Suprapubic skin (tissue), 4 donors: ENCODE data around the gene VWA5B2. TPM values are rescaled to one million over a fixed set of nuclear protein-coding genes. Genes with fewer than 3 reads are reported as not detected.

Experiments used
- DNase-seq, 2 donors: peaks; one replicate each; pipeline ENCODE4 v3.0.0-alpha.2; 2019; ENCODE audit warnings: low spot score in 2 of 2
- H3K27ac ChIP-seq: fragments of 200-600 bp; sonication (generic); one replicate; pipeline ENCODE4 v1.5.1; 2019
- H3K27me3 ChIP-seq: fragments of 200-600 bp; sonication (generic); one replicate; pipeline ENCODE4 v1.5.1; 2019
- H3K36me3 ChIP-seq: fragments of 200-600 bp; sonication (generic); one replicate; pipeline ENCODE4 v1.5.1; 2019
- H3K4me1 ChIP-seq: fragments of 200-600 bp; sonication (generic); one replicate; pipeline ENCODE4 v1.5.1; 2019
- H3K4me3 ChIP-seq: fragments of 200-600 bp; sonication (generic); one replicate; pipeline ENCODE4 v1.5.1; 2019; ENCODE audit warnings: mild to moderate bottlenecking
- H3K9me3 ChIP-seq: fragments of 200-600 bp; sonication (generic); one replicate; pipeline ENCODE4 v1.5.1; 2019
- CTCF ChIP-seq, 2 donors: fragments of 200-600 bp in 1 of 2; fragments of 450-650 bp in 1 of 2; sonication (generic) in 1 of 2; IDR thresholded peaks; one replicate each; pipeline ENCODE4 v1.5.1; 2016 to 2019; ENCODE audit warnings: antibody characterized with exemption in 2 of 2, mild to moderate bottlenecking in 1 of 2, moderate library complexity in 1 of 2
- EP300 ChIP-seq: sonication (generic); formaldehyde crosslinking; IDR thresholded peaks from one replicate; pipeline ENCODE4 v1.6.1; 2017; ENCODE audit warnings: antibody characterized with exemption
- POLR2A ChIP-seq, 2 donors: fragments of 450-650 bp; IDR thresholded peaks; one replicate each; pipeline ENCODE4 v1.6.1; 2017; ENCODE audit warnings: antibody characterized with exemption in 2 of 2, mild to moderate bottlenecking in 2 of 2, moderate library complexity in 2 of 2
- POLR2AphosphoS5 ChIP-seq, 3 donors: sonication (generic); formaldehyde crosslinking; IDR thresholded peaks; one replicate each; pipeline ENCODE4 v1.6.1; 2017; ENCODE audit warnings: antibody characterized with exemption in 3 of 3
- WGBS: methylation state at CpG from one replicate; pipeline ENCODE4 v1.1.5; 2018; 5-methylcytosine and 5-hydroxymethylcytosine counted together
- total RNA-seq, 4 donors: library from RNA; depleted of rRNA; stranded (reverse); fragments of >200 nt; gene quantifications; one replicate each; pipeline ENCODE4 v1.1.0, GENCODE V29; 2016

The VWA5B2 gene
- total RNA-seq, 4 donors from 2014 or later: 0.24 TPM; not detected in 3

- peaks cover 25% of the 10 kb centered on the region for H3K4me1 ChIP-seq
- H3K9me3 ChIP-seq: no peaks in the 10 kb centered on the region
- H3K36me3 ChIP-seq: no peaks in the 10 kb centered on the region
- WGBS: 33% methylated on average over 10 of the region's 79 CpGs
- TF ChIP-seq CTCF (IDR thresholded peaks at IDR 0.05) (no peak), EP300 (no peak), POLR2A (IDR thresholded peaks at IDR 0.05) (no peak), POLR2AphosphoS5 (IDR thresholded peaks at IDR 0.05) (no peak)
- H3K4me3 ChIP-seq: peak overlapping the region; percentile 53
- H3K27ac ChIP-seq: no peak overlapping the region
- peaks cover 53% of the 10 kb centered on the region for H3K27me3 ChIP-seq
- no peak for DNase-seq
Measured at GRCh38 chr3:184230603-184231528, 1.5 kb downstream of the VWA5B2 start.

GRCh38 chr3:184231671-184232070 lies 2.3 kb downstream of the VWA5B2 start:
- Histone ChIP-seq H3K4me1 (peaks cover 25% of the 10 kb centered on the region), H3K4me3 (no peak overlapping the region), H3K36me3 (no peaks in the 10 kb centered on the region), H3K9me3 (no peaks in the 10 kb centered on the region), H3K27me3 (peaks cover 53% of the 10 kb centered on the region), H3K27ac (no peak overlapping the region)
- TF ChIP-seq CTCF (IDR thresholded peaks at IDR 0.05): no peak
- TF ChIP-seq POLR2AphosphoS5 (IDR thresholded peaks at IDR 0.05): no peak
- TF ChIP-seq POLR2A (IDR thresholded peaks at IDR 0.05): no peak
- no peak for TF ChIP-seq EP300
- DNase-seq: no peak
- 71% methylated on average over 3 of the region's 3 CpGs for WGBS

- no peaks in the 10 kb centered on the region for H3K9me3 ChIP-seq
- H3K4me3 ChIP-seq: no peak overlapping the region
- 91% methylated on average over 11 of the region's 23 CpGs for WGBS
- H3K36me3 ChIP-seq: no peaks in the 10 kb centered on the region
- DNase-seq: no peak
- peaks cover 52% of the 10 kb centered on the region for H3K27me3 ChIP-seq
- H3K27ac ChIP-seq: no peak overlapping the region
- peaks cover 25% of the 10 kb centered on the region for H3K4me1 ChIP-seq
- TF ChIP-seq POLR2AphosphoS5 (IDR thresholded peaks at IDR 0.05): no peak
- TF ChIP-seq POLR2A (IDR thresholded peaks at IDR 0.05): no peak
- no peak for TF ChIP-seq EP300
- no peak for TF ChIP-seq CTCF (IDR thresholded peaks at IDR 0.05)
Measured at GRCh38 chr3:184233127-184233843, 3.9 kb downstream of the VWA5B2 start.

- TF ChIP-seq POLR2A (IDR thresholded peaks at IDR 0.05) (no peak), POLR2AphosphoS5 (IDR thresholded peaks at IDR 0.05) (no peak), CTCF (IDR thresholded peaks at IDR 0.05) (no peak), EP300 (no peak)
- Histone ChIP-seq H3K4me1 (peaks cover 21% of the 10 kb centered on the region), H3K36me3 (no peaks in the 10 kb centered on the region), H3K4me3 (no peak overlapping the region), H3K9me3 (no peaks in the 10 kb centered on the region), H3K27ac (no peak overlapping the region), H3K27me3 (peaks cover 43% of the 10 kb centered on the region)
- WGBS: 6% methylated on average over 3 of the region's 4 CpGs
- no peak for DNase-seq
Measured at GRCh38 chr3:184234224-184234623, 4.8 kb downstream of the VWA5B2 start.
